HG02840 (cell line): ENCODE measurements around the gene TMPRSS7.
"Not testable (repeated sequence)": the region's sequence is repeated elsewhere in the genome, so short reads cannot be mapped to it uniquely, and the experiment has no call there.

ENCODE experiments used
- ATAC-seq: cut with Tn5 transposase; IDR thresholded peaks from one replicate; pipeline ENCODE4 v1.9.1; 2021; ENCODE audit warnings: mild to moderate bottlenecking, moderate library complexity, moderate number of reproducible peaks; ENCODE audit not compliant: unreplicated experiment, low FRiP score

The TMPRSS7 gene

DNA sequence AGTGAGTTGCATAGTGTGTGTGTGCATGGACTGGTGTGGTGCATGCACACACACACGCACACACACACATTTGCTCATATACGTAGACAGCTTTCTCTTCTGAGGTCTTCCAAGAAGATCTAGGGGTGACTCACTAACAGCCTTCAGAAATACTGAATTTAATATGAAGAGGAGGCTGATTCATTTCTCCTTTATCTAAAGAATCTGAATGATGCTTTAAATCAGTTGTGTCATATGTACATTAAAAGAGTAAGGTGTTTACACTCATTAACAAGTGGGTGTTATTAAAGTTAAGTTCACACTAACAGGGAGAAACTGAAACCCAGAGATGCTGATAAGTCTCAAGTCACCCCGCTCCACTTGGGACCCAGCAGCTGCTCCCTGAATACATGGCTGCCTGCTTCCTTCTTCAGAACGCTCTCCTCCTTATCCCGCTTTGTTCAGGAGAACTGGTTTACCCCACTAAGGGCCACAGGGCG lies 22.0 kb downstream of the TMPRSS7 start:
- no peak for ATAC-seq

DNA sequence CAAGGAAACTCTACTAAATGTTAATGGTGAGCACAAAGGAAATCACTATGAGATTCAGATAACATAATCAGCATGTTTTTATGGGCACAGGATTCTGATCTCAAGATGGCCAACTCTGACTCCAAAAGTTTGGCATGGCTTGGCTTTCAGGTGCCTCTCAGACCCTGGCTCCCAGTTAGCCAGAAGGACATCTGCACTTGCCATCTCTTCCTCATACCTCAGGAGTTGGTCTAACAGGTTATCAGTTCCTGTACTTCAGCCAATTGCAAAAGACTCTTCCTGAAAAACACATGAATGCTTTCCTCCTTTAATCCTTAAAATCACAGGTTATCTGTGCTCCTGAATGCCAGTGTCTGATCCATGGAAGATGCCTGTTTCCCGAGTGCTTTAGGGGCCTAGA lies 25.0 kb downstream of the TMPRSS7 start:
- ATAC-seq, result no peak

DNA sequence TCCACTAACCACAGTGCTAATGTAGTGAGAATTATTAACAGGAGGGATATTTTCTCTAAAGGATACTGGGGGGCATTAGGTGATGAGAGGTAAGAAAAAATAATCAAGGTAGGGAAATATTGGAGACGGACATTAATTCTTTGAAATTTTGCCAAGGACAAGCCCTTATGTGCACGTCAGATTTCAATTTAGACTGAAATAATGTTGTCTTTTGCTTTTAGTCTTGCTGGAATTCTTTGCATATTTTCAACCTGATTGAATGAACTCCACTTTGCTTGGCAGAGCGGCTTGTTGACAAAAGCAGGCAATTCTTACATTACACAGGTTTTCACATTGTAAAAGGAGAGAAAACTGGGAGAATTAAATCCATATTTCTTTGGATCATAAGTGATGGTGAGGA lies 26.6 kb downstream of the TMPRSS7 start:
- ATAC-seq, result no peak

DNA sequence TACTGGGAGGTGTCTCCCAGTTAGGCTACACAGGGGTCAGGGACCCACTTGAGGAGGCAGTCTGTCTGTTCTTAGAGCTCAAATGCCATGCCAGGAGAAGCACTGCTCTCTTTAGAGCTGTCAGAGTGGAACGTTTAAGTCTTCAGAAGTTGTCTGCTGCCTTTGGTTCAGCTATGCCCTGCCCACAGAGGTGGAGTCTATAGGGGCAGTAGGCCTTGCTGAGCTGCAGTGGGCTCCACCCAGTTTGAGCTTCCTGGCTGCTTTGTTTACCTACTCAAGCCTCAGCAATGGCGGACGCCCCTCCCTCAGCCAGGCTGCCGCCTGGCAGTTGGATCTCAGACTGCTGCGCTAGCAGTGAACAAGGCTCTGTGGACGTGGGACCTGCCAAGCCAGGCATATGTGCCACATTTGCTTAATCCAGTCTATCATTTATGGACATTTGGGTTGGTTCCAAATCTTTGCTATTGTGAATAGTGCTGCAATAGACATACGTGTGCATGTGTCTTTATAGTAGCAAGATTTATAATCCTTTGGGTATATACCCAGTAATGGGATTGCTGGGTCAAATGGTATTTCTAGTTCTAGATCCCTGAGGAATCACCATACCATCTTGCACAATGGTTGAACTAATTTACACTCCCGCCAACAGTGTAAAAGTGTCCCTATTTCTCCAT lies 38.0 kb downstream of the TMPRSS7 start:
- ATAC-seq, result not testable (repeated sequence)

DNA sequence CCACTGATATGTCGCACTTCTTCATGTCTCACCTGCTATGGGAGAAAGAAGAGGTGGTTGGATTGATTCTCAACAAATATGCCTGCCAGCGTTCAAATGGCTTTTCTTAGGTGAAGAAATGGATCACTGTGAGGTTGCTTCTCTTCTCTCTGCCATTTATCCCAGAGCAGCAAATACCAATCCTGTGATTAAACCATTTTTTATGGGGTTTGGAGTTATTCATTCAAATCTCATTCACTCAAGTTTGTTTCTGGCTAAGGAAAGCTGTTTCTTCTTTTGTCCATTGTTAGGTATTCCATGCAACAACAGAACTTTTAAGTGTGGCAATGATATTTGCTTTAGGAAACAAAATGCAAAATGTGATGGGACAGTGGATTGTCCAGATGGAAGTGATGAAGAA lies 39.5 kb downstream of the TMPRSS7 start:
- ATAC-seq, result no peak

DNA sequence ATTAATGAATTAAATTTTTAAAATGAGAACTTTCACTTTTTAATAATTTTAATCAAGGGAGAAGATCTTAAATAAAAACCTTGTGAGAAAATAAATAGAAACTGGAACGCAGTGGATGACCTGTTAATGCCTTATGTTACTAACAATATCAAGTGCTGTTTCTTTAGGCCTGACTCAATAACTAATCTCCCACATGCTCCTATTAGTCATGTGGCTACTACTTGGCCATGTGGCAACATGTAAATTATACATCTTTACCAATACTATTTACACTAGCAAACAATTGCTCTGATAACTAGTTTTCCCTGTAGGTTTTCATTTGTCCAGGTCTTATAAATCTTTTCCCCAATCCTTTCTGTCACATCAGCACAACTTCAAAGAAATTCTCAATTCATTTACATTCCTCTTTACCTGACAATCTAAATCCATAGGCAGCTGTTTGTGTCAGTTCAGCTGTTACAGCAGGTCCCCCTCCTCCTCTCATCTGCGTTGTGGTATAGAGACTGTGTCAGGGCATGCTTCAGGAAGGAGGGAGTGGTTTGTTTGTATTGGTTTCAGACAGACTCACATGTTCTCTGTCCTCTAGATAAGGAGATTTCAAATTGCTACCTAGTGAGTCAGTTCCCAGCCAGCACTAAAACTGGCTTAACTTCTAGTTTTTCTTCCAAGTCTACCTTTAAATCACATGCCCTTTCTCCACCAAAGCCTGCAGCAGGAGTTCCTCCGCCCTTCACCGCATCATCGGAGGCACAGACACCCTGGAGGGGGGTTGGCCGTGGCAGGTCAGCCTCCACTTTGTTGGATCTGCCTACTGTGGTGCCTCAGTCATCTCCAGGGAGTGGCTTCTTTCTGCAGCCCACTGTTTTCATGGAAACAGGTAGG lies 40.3 kb downstream of the TMPRSS7 start:
- no peak for ATAC-seq

DNA sequence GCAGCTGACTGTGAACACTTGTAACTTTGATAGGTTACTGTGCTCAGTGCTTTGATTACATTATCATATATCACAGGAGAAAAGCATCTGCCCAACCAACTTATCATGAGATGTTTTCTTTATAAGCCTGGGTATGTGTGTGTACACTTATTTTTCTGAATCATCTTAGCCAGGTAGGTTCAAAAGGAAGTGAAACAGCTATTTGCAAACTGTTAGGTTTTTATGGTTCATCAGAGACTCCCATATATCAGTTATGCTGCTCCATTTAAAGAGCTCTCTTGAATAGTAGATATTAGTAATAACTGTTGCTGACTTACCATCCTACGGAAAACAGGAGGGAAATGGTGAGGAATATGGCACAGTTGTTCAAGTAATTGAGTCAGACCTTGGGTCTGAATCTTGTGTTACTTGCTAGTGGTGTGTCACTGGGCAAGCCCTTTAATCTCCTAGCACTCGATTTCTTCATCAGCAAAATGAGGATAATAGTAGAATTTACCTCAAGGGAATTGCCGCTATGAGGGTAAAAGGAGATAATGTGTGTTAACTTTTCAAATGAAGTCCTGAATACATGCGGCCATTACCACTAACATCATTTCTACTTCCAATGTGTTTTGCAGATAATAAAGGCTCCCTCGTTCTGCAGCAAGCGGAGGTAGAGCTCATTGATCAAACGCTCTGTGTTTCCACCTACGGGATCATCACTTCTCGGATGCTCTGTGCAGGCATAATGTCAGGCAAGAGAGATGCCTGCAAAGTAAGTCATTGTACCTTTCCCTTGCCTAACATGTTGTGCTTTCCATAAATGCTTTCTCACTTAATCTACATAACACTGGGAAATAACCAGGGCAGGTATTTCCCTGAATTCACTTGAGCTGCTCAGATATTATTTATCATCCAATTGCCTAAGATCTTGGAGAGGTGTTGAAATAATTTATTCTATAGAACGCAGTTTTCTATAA lies 43.9 kb downstream of the TMPRSS7 start:
- ATAC-seq, result no peak

DNA sequence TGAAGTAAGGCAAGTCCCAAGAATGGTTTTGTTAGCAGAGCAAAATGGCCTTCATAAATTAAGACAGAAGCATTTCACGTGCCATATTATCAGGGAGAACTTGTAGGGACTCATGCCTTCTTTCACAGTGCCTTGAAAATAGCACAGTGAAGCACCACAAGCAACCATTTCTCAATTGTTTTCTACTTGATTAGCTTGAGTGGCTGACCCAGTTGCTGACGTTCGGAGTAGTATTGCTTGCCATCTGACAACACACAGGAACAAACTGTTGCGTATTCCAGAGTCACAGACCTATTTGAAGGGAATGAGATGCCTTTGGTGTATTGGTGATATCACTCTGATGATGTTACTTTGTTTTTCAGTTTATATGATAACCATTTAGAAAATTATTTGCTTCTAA lies 48.7 kb downstream of the TMPRSS7 start:
- no peak for ATAC-seq

DNA sequence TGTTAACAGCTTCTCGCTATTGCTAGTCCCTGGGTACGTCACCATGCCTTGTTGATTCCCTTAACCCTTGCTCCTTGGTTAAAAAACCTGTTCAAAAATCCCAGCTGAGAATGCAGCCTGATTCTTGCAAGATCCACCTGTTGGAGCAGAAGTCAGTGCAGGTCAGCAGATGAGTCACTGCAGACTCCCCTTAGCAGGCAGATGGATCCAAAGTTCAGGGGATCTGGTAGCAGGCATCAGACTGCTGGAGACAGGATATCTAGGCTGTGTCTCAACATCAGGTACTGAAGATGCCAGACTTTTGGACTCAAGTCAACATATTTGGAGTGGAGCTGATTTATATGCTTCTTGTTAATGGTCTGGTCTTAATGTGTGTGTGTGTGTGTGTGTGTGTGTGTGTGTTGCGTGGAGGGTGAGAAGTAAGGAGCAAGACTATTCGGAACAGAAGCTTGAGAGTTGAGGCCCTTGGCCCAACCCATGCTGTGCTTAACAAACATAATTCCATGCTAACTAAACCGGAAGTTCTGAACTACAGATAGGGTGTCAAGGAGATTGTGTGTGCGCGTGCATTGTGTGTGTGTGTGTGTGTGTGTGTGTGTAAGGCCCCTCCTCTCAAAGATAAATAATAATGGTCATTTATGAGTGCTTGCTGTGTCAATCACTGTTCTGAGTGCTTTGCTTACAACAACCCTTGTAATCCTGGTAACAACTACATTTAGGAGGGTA lies 50.6 kb downstream of the TMPRSS7 start:
- ATAC-seq, result no peak

DNA sequence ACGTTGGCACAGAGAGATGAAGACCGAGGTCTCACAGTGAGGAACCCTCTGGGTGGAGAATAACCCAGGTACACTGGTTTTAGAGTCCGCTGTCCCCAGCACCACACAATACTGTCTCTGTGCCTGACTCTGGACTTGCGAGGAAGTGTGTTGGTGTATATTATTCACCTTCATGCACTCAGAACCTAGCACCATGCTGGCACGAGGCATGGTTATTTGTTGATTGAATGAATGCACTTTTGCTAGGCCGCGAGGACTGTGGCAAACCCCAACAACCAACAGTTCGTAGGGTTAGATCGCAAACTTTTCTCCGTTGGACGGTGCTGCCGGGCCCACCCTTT lies 51.2 kb downstream of the TMPRSS7 start:
- ATAC-seq, result peak; percentile 5

DNA sequence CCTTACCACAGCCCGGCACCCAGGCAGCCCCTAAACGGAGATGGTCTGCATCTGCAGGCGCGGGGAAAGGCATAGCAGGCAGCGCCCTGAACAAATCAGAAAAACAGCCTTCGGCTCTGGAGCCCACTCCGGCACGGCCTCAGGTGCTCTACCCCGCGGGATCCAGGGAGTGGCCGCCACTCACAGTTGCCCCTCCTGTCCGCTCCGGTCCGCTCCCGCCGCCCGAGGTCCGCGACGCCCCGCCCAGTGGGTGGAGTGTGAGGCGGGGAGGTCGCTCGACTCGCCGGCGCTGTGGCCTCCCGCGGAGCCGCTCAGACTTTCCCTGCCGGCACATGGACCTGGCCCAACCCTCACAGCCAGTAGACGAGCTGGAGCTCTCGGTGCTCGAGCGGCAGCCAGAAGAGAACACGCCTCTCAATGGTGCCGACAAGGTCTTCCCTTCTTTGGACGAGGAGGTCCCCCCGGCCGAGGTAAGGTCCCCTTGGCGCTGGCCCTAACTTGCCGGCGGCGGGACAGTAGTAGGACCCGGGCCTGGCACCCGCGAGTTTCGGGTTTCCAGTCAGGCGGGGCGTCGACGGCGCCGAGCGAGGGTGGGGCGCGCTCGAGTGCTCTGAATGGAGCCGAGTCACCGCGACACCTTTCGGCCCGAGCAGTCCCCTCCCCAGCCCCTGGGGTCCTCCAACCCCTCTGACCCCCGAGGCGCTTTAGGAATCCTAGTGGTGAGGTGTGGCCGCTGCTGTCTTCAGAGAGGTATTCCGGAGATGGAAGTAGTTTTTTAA lies 51.7 kb downstream of the TMPRSS7 start, which contains the start of gene C3orf52:
Gene C3orf52, plus strand, starts transcription at position 314 of the 779 bp plus-strand sequence. Its CDS starts 19 bp downstream, at position 333.
- ATAC-seq, result peak; percentile 90

DNA sequence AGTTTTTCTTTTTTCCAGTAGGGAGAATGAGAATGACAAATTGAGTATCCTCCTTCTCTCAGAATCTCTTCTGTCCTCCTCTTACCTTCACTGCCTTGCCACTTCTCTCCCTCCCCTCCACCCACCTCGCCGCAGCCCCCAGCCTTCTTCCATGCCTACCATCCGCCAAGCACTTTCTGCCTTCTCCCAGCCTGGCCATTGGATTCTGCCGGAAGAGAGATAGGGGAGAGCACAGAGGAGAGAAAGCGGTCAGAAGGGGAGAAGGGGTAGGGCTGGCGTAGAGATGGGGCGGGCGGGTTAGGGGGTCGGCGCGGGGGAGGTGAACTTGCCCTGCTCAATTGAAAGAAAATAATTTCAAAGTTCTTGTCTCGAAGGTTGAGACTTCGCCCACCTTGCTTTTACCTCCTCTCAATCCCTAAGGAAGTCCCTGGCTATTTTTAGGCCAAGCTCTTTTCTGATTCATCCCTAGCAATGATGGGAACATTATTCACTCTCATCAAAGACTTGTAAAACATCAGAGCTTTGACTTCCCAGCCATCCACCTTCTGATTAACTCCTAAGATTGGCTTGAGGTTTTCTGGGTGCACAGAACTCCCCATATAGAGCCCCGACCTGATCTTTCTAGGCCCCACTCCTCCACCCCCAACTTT lies 52.5 kb downstream of the TMPRSS7 start:
- no peak for ATAC-seq

DNA sequence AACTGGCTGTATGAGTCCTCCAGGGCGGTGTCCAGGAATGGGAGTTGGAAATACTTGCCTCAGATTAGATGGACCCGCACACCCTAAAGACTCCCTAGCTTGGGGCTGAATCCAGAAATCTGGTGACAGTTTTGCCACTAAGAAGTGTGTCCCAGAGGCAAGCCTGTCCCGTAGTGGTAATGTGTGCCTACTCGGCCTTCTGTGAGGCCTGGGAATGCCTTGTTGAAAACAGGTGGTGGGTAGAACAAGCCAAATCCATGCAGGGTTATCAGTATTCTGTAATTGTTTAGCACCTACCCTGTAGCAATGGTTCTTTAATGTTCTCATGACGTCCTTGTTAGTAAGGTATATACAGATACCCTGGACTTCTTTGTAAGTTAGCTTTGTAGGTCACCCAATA lies 53.2 kb downstream of the TMPRSS7 start:
- no peak for ATAC-seq

DNA sequence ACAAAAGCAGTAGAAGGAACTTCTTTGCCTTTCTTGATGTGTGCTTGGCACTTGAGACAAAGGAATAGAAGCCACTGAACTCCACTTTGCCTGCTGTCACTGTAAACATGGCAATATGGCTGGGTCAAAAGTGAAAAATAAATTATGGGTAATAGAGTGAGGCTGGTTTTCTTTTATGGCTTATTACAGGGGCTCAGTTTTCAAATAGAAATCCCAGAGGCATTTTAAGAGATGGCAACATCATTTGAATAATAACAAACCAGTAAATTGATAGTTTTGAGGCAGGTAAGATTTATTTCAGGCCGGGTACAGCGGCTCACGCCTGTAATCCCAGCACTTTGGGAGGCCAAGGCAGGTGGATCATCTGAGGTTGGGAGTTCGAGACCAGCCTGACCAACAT lies 54.4 kb downstream of the TMPRSS7 start:
- no peak for ATAC-seq

DNA sequence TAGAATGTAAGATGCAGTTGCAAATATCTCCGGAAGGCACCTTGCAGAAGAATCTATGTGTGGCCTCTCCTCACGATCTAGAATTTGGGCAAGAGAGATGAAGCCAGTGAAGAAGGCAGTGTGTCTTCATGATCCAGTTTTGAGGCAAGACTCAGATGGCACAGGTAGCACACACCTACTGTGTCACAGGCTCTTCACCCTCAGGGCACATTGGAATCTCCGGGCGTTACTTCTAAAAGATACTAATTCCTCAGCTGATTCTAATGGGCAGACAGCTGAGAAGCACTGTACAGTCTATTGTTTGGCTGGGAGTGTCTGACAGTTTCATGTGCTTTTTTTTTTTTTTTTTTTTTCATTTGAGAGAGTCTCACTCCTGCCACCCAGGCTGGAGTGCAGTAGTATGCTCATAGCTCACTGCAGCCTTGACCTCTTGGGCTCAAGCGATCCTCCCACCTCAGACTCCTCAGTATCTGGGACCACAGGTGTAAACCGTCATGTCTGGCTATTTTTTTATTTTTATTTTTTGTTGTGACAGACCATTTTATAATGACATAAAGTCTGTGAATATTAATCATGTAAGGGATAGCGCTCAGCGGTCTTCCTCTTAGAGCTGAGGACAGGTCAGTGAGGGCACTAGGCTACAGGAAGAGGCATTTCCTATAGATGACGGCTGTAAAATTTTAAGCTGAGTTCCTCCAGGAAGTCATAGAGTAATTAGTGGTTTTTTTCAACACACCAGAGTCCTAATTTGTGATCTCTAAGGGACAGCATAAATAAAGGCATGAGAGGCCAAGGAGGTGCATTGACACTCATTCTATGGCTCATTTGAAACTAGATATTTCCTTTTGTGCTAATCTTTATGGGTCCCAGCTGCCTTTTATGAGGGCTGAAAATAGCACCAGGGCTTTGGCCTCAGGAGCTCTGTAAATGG lies 55.7 kb downstream of the TMPRSS7 start:
- ATAC-seq, result no peak

DNA sequence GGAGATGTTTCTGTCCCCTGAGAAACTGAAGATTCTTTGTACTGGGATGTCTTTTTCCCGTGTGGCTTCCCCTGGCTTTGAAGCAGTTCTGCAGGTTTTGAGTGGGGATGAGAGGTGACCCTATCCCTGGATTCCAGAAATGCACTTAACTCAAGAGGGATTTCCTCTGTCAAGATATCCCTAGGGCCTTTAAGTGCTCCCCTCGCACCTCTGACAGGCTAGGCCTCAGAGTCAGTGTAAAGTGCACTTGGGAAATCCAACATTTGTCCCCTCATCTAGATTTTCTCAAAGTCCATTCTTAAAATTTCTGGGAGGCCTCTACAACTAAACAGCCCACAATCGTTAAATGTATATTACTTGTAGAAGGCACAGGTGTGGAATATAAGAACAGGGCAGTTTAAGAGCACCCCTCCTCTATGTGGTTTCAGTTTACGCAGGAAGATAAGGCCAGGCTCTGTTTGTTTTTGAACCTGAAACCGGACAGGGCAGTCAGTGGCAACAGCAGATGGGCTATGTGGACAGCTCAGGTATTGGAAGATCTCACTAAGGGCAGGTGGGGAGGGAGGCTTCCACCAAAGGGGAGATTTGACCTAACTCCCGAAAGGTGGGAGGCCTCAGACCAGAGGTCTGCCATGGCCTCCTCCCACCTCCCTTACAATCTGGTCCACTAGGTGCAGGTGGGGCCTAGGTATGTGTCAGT lies 56.5 kb downstream of the TMPRSS7 start:
- no peak for ATAC-seq
